D721Med (cell line): Measurements from ENCODE around the gene NRXN3.

Experiments
- DNase-seq: peaks from one replicate; pipeline ENCODE4 v3.0.0; 2011; ENCODE audit warnings: low spot score; ENCODE audit not compliant: insufficient read length
- FAIRE-seq: peaks from 2 replicates; lab custom pipeline; 2011; peaks lifted over from hg19 to GRCh38; lab: Jason Lieb, UNC
- TF ChIP-seq, protein P1 (sequence below): IDR thresholded peaks from 2 replicates; pipeline ENCODE4 v1.5.1; 2012; ENCODE audit warnings: mild to moderate bottlenecking, control low read depth; ENCODE audit not compliant: insufficient read depth; ENCODE audit errors: missing control alignments

Gene NRXN3

DNA sequence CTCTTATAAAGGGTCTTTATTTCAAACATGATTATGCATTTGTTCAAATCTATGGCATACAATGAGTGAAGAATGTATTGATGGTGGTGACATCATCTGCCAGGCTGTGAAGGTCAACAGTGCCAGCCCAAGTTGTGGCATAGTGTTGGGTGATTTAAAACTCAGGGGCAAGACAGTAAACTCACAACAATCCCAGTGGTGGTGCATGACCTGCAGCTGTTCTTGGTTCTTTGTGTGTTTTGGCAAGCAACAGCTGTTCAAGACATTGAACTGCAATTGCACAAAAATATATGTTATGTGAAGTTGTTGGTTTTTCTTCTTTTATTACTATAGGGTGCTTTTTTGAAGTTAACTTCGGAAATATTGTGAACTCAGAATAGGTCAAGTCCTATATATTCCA is 851.6 kb downstream of the NRXN3 start:
- DNase-seq (no peak), FAIRE-seq (no peak)
- TF ChIP-seq, protein P1, sequence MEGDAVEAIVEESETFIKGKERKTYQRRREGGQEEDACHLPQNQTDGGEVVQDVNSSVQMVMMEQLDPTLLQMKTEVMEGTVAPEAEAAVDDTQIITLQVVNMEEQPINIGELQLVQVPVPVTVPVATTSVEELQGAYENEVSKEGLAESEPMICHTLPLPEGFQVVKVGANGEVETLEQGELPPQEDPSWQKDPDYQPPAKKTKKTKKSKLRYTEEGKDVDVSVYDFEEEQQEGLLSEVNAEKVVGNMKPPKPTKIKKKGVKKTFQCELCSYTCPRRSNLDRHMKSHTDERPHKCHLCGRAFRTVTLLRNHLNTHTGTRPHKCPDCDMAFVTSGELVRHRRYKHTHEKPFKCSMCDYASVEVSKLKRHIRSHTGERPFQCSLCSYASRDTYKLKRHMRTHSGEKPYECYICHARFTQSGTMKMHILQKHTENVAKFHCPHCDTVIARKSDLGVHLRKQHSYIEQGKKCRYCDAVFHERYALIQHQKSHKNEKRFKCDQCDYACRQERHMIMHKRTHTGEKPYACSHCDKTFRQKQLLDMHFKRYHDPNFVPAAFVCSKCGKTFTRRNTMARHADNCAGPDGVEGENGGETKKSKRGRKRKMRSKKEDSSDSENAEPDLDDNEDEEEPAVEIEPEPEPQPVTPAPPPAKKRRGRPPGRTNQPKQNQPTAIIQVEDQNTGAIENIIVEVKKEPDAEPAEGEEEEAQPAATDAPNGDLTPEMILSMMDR, result no peak

GRCh38 chr14:79027138-79027537 is 857.0 kb downstream of the NRXN3 start:
- FAIRE-seq (no peak), DNase-seq (no peak)
- TF ChIP-seq, protein P1, result no peak

DNA sequence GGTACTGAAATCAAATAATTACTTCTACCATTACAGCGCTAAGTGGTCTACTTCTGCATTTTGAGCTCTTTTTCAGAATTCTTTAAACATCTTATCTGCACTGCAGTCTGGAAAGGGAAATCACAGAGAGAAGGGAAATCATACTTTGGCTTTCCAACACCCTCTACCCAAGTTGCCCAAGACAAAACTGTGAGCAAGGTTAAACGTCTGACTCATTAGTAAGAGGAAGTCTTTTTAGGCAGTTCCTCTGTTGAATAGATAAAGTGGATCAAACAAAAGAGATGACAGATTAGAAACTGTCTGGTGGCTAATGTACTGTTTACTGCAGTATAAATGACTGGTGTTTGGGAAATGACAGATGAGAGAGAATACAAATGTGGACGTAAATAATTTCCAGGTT is 858.1 kb downstream of the NRXN3 start:
- TF ChIP-seq, protein P1, result no peak
- DNase-seq (no peak), FAIRE-seq (no peak)

DNA sequence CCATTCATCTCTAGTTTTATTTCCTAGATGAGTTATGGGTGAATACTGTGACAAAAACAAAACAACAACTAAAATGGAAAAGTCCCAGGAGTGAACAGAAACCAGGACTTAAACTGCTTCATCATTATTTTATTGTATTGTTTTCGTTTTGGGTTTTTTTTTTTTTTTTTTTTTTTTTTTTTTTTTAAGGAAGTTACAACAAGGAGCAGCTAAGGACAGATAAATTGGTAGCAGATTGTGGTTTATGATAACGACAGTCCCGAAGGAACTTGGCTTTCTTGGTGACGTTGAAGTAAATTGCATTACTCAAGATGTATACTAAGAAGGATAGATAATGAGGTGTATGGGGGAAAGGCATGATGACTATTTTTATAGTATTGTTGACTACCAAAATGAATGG is 866.3 kb downstream of the NRXN3 start:
- FAIRE-seq, result no peak
- TF ChIP-seq, protein P1, result no peak
- no peak for DNase-seq

DNA sequence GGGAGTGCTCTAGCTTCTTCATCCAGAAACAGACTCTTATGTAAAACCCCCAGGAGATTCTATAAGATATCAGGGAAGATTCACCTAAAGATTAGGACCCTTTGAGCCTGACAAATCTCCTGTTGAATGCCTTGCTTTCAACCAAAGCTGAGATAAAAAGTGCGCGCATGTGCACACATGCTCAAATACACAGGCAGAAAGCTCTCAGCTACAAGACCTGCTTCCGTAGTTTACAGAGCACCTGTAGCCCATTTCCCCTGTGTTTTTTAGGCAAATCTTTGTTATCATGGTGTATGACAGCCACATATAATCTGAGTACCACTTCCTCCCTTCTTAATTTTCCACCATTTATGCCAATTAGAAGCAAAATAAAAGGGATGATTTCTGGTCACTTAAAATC is 866.9 kb downstream of the NRXN3 start:
- FAIRE-seq (no peak), DNase-seq (no peak)
- TF ChIP-seq, protein P1, result no peak

GRCh38 chr14:79037593-79037992 is 867.4 kb downstream of the NRXN3 start:
- FAIRE-seq, result no peak
- DNase-seq, result no peak
- TF ChIP-seq, protein P1, result no peak

DNA sequence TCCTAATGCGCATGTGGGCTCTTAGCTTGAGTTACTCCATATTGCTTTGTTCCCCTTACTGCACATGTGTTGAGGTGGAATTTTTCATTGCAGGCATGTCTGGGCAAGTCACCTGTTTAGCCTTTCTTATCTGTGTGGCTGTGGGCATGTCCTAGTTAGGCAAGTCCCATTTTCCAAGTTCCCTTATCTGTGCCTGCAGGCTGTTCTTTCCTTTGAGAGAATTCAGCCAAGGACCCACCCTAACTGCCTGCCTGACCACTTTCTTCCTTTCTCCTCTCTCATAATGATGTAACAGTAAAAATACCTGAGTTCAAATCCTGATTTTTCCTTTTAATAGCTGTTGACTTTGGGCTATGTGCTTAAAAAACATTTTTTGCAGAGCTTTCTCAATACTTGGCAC is 870.6 kb downstream of the NRXN3 start:
- TF ChIP-seq, protein P1, result no peak
- DNase-seq, result no peak
- FAIRE-seq, result no peak
